ENCODE measurements around the gene MYBPH.

Gene MYBPH

DNA sequence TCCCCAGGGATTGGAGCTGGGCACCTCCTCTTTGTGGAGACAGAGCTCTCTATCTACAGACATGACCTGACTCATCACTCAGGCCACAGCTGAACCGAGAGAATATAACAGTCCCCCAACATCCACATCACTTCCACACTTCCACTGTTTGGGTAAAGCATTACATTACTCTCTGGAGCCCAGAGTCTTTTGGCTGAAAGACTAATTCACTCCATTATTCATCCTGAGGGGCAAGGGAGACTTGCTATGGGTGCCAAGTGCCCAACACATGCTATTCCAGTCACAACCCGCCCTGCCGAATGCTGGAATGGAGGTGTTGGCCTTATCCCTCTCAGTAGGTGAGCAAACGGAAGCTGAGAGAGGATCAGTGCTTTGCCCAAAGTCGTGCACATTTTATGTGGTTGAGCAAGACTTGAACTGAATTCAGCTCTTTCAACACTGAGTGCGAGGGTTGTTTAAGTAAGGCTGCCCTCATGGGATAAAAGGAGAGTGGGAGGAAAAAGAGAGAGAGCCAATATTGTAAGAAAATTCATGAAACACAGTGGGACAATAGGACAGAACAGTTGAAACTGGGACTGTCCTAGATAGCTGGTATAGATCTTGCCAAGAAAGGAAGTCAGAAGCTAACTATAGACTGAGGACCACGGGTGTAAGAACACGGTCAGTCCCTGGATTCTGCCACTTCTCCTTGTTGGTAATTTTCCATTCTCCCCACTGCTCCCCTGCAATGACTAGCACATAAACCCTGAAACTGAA, 24.4 kb upstream of the MYBPH start:
- DNase-seq = no peak

DNA sequence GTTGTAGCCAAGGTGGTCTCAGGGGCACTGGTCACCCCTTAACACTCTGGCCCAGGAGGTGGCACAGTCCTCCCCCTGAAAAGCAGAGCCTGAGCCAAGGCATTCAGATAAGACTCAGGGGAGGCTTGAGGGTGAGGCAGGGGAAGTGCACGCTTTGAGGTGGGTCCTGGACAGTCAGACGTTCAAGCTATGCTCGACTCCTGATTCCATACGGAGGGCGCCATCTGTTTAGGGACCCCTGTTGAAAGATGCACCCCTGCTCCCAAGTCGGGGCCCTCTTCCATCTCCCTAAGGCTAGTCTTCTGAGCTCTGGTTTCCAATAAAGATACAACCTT, 23.8 kb upstream of the MYBPH start:
- DNase-seq = no peak

DNA sequence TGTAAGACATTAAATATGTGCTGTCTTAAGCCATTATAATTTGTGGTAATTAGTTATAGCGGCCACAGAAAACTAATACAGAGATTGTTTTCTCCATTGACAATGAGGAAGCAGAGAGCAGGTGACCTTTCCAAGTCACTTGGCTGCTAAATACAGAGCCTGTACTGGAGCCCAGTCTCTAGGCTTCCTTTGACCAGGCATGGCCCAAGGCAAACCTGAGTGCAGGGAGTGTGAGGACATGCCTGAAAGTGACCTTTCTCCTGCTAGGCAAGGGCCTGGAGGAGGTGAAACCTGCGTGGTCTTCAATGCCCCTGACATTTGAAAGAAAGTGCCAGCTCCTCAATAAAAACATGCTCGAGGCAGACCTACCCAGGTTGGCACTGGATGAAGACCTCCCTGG, 23.4 kb upstream of the MYBPH start:
- DNase-seq = no peak

DNA sequence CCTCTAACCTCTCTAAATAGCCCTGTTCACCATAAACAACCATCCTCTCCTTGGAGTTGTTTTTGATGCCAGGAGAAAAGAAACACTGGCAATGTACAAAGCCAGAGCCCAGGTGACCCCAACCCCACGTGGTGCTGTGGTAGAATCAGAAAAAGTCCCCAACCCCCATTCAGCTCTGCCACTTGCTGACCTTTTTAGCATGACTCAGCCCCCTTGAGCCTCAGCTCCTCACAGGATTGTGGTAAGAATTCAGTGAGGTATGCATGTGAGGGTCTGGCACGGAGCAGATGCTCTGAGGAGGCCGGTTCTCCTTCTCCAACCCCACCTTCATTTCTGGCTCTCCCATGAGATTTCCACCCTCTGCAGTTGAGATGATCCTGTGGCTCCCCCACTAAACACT, 22.0 kb upstream of the MYBPH start:
- DNase-seq = no peak

DNA sequence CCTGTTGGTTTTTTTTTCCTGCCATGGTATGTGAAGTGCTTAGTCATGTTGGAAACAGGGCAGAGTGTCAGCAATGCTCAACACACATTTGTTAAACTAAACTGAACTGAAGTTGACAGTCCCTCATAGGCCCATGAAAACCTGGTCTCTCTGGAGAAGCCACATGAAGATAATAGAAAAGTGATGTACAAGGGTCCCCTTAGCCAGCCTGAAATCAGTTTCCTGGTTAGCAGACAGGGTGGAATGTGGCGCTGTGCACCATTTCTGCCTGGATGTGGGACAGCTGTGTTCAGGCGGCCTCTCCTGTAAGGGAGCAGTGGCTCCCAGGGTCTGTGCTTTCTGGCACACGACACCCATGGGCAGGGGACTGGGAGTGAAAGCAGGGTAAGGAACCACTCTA, 20.7 kb upstream of the MYBPH start:
- DNase-seq = no peak

DNA sequence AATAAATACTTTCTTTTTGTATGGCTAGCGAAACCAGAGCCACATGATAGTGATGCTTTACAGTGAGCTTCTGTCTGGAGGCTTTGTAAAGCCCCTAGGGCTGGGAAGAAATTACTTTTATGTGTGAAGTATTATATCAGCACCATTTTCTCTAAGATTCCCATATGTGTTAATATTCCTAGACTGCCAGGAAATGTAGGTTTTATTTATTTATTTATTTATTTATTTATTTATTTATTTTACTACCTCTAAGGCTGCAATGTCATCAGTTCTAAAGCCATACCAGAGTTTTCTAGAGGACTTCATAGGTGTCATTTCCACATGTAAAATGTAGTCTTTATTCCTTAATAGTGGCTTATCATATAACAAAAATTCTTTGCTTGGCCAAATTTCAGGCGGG, 15.3 kb upstream of the MYBPH start:
- DNase-seq = no peak

DNA sequence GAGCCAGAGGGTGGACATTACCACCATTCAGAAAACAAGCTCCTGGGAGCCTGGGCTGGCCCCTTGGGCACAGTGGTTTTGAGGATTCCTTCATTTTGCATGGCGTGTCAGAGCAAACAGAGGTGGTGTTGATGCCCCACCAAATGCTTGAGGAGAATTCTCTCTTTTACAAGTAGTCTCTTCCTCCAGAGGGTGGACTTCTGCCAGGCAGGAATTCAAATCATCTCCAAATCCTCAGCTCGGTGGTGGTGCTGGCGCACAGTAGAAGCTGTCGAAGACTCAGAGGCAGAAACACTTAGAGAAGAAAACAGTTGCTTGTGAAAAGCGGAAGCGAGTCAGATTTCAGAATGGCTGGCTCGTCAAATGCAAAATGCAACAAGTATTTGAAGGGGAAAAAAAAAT, 14.3 kb upstream of the MYBPH start:
- no peak for DNase-seq

DNA sequence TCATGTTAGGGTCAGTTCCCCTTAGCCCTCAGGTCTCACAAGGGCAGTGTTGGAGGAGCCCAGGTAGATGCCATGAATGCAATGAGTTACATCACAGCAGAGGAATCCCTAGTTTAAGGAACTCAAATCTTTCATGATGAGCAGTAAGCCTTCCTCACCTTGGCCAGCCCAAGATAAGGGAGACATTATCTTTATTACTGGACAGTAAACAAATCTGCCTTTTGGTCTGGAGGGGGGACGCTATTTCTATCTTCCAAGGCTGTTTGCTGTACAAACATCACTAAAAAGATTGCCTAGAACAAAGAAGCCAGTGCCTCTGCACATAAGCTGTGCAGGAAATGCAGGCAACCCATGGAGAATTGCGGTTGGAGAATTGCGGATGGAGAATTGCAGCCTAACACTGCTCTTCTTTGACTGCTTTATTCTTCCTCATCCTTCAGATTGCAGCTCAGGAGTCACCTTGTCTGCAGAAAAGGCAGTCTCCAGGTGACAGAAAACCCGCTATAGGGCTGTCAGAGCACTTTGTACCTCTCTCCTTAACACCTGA, 13.1 kb upstream of the MYBPH start:
- DNase-seq = no peak

DNA sequence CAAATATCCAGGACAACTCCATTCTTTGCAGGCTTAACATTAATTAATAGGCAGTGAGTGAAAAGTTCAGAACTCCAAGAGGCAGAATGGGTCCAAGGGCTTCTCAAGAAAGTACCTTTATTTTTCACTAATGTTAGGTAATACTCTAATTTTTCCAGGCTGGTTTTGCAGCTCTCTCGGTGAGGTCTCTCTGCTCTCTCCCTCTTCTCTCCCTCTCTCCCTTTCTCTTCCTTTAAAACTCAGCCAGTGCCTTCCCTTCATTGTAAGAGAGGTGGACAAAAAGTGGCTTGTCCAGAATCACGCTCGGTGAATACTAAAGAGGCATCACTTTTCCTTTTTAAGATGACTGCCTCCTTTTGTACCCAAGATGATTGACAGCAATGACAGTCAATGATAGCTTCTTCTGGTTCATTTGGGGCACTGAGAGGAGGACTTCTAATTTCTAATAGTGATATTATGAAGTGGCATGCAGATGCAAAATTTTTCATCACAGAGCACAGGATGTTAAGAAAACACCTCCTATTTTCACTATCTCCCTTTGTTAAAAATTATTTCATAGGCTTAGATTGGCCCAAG, 12.2 kb upstream of the MYBPH start:
- DNase-seq = no peak

DNA sequence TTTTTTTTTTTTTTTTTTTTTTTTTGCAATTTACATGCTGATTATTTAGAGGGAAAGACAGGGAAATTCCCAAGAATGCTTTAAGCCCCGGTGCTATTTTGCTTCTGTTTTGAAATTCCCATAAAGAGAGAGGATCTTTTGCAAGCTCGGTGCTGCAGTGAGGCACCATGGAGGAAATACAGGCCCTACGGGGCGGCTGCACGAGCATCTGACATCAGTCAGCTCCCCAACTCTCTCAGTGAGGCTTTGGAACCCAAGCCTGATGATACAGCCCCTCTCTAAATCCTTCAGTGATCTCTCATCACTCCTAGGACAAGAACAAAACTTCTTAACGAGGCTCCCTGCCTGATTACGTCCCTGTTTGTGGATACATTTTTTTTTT, 11.7 kb upstream of the MYBPH start:
- DNase-seq = no peak

DNA sequence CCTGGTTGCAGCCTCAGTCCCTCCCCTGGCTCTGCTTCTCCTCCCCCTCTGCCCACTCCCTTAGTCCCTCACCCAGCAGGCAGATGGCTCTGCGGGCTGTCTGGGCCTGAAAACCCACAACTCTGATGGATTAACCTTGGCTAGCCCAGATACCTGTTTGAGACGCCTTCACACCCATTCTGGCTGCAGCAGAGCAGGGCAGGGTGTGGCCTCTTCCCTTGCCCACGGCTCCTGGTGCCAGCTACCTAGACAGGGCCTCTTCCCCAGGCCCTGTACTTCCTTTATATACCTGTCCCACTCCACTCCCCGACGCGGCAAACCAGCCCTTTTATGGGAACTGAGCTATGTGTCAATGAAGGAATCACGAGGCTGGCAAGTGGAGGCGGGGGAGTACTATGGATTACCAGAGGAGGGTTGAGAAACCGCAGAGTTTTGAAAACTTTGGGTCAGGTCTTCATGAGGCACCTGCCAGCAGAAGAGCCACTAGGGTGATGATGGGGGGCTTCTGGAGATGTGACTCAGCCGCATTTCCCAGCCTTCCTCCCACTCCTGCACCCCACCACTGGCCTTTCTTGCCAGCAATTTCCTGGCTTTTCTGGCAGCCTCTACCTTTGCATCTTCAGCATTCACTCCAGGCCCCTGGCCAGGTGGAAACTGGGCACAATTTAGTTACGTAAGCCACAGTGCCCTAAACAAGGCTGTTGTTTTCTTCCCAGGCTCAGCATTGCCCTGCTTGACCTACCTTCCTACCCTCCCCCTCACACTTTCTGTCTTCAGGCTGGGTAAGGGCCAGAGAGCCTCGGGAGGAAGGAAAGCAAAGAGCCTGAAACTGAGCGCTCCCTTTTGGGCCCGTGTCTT, 11.0 kb upstream of the MYBPH start, which contains the start of gene CHI3L1:
Gene CHI3L1 (minus strand): TSS at position 259 of the 858 bp plus-strand sequence. CDS start 81 bp downstream, at position 178.
- no peak for DNase-seq

DNA sequence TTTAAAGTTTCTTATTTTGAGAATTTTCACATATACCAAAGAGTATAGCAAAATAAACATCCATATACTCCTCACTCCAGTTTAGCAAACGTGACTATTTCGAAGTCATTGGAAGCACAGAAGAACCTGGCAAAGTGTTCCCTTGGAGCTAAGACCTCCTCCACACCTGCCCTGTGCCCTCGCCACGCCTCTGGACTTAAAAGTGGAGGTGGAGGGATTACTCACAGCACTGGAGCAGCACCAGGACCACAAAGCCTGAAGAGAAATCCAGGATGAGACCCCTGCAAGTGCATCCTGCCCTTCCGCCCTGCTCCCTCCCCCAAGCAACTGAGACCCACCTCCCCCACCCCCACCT, 10.4 kb upstream of the MYBPH start:
- DNase-seq = no peak

DNA sequence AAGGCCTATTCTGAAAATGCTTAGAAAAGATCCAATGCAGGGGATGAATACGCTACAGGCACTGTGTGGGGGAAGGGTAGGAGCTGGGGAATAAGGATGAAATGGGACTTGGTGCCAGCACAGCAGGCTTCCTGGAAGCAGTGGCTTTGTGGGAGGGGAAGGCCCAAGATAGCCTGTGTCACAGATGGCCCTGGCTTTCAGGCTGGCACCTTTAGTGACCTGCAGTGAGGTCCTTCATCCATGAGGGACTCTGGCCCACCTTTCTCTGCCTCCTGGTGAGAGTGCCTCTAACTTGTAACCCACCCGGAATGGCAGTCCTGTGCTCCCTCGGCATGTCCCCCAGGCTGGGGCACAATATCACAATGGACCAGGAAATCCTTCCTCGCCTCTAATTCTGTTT, 10.0 kb upstream of the MYBPH start:
- DNase-seq = no peak

DNA sequence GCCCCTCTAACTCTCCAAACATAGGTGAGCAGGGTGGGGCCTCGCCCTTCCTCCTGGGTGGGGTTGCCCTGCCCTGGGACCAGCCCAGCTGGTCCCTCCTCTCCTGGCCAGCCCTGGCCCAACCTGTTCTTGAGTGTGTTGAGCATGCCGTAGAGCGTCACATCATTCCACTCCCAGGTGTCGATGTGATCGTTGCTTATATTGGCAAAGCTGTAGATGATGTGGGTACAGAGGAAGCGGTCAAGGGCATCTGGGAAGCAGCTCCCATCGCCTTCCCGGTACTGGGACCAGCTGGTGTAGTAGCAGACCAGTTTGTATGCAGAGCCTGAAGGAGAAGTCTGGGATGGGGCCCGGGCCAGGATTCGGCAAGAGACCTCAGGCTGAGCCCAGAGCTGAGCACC, 9.4 kb upstream of the MYBPH start:
- no peak for DNase-seq

DNA sequence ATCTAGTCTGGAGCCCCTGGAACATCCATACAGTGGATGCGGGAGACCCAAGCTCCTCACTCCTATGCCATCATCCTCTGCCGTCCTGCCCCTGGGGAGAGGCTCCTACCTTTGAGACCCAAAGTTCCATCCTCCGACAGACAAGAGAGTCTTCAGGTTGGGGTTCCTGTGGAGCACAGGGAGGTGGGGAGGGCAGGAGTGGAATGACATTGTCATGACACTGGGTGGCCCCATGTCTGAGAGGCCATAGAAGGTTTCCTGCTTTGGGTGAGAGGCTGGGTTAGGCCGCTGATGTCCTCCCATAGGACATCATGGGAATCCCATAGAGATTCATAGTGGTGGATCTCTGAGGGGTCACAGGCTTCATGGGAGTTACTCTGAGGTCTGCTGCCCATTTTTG, 8.8 kb upstream of the MYBPH start:
- DNase-seq = no peak

DNA sequence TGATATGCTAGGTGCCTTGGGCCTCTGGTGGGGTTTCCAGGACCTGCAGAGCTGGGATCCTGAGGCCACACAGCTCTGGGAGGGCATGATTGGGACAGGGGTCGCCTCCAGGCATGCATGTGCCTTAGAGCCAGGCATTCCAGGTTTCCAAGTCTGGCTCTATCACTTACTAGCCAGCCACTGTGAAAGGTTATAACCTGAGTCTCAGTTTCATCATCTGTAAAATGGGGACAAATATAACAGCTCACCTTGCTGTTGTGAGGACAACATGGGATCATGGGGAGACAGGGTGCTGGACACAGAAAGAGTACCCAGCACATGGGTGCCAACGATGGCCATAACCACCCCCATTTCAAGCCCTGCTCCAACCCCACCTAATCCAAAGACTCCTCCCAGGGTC, 8.2 kb upstream of the MYBPH start:
- DNase-seq = no peak

DNA sequence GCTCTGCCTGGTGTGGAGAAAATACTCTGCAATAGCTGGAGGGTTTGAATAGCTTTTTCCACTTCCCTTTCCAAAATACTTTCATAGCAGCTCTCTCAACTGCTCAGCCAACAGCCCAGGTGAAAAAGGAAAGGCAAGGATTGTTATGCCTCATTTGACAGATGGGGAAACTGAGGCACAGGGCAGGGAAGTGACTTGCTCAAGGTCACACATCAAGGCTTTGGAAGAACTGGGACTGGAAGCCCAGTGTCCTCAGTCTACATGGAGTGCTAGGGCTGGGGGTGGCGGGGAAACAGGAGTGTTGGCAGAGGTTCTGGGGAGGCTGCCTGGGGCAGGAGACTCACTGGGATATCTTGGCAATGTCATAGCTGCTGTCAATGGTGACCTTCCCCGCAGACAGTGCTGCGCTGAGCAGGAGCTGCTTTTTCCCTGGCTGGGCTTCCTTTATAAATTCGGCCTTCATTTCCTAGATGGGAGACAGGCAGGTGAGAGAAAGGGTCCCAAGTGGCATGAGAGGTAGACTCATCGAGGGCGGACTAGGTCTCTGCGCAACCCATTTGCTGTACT, 6.8 kb upstream of the MYBPH start:
- no peak for DNase-seq

DNA sequence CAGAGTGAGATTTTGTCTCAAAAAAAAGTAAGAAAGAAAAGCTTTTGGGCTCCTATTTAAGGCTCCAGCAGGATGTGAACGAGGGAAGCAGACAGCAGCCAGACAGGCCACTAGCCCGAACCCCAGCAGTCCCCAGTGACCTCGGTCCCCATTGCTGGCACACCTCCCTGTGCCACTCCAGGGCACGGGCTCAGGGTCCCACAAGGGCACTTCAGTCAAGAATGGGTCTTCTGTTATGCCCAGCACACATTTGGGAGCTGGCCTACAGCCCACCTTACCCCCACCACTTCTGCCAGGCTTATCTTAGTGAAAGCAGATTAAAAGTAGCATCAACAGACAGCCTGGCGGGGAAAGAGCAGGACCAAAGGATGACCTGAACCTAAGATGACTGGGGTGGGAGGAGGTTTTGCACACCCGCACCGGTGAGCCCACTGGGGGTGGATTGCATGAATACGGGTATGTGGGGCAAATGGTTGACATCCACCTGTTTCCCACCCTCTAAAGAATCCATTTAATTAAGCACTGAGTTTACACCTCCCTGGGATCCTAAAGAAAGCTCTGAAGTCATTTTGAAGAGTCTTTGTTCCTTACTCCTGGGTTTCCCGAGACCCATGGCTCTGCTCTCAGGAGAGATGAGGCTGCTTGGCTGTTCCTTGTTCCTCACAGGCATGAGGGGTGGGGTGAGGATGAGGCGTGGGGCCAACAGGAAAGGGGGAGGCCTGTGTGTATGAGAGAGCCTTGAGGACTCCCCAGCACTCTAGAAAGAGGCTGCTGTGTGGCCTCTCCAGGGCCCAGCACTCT, 6.2 kb upstream of the MYBPH start:
- no peak for DNase-seq

DNA sequence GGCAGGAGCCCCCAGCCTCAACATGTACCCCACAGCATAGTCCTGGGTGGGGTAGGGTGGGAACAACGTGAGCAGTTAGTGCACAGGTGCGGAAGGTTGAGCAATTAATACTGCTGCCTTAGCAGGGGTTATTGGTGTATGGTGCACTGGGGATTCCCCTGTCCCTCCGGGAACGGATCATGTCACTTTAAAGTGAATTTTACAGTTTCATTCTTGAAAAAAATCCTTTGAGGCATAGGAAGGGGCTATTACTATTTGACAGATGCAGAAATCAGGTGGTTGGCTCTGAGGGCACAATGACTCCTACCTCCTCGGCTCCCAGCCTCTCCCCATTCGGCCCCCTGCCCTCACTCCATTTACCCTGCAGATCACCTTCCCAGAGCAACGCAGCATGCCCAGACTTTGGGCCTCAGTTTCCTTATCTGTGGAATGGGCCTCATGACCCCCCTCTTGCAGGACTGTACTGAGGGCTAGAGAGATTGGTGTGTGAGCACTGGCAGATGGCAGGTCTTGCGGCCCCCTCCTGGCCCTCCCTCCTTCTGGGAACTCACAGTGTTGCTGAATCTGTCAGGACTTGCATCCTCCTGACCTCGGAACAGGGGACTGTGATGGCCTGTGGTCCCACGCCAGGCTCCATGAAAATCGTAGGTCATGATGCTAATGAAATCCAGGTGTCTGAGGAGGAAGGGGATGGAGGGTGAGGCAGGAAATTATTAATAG, 5.1 kb upstream of the MYBPH start:
- DNase-seq = no peak

DNA sequence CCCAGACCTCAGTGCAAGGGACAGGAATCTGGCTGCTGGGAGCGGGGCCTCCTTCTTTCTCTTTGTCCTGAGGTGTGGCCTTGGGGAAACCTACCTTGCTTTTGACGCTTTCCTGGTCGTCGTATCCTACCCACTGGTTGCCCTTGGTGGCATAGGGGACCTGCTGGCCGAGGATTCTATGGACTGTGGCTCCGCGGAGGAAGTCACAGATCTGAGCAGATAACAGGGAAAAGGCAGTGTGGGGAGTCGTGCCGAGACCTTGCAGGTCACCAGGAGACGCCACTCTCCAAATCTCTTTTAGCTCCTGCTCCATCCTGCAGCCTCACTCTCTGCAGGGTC, 4.0 kb upstream of the MYBPH start:
- no peak for DNase-seq

DNA sequence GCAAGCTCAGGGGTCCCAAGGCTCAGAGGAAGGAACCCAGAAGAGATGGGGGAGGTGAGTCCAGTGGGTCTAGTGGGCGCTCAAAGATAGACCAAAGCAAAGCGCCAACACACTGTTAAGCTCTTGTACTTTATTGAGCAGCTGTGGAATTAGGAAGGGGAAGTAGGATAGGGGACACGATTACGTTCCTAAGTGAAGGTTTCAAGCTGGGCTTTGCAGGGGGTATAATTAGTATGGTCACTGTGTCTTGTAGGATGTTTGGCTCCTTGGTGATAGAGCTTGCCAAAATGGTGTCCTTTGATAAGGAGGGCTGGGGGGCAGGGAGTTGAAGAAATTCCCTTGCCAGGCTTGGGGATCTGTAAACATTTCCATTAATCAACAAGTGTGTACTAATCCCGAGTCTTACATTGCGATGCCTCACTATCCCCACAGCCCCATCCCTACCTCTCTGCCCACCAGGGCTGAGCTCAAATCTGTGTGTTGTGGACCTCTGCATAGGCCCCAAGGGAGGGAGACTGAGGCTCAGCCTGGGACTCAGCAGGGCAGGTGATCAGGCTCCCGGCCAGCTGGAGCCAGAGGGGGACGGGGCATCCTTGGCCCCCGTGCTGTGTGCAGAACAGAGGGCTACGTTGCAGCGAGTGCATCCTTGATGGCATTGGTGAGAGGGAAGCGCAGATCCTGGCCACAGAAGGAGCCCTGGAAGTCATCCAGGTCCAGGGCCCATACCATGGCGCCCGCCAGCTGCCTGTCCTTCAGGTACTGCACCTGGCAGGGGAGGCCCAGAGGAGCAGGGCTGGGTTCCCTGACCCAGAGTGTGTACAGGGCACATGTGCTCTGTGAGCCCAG, 3.4 kb upstream of the MYBPH start:
- no peak for DNase-seq
